NCI-H146 treated with DMSO at 0.1 percent for 48 hours (cell line): ENCODE results near the gene SAA4.
"Not testable (repeated sequence)": the region's sequence is repeated elsewhere in the genome, so short reads cannot be mapped to it uniquely, and the experiment has no call there.

ENCODE experiments used
- DNase-seq: peaks from one replicate; lab custom pipeline; 2025; ENCODE audit not compliant: unreplicated experiment; lab: John Stamatoyannopoulos, UW

SAA4 gene, protein sequence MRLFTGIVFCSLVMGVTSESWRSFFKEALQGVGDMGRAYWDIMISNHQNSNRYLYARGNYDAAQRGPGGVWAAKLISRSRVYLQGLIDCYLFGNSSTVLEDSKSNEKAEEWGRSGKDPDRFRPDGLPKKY

DNA sequence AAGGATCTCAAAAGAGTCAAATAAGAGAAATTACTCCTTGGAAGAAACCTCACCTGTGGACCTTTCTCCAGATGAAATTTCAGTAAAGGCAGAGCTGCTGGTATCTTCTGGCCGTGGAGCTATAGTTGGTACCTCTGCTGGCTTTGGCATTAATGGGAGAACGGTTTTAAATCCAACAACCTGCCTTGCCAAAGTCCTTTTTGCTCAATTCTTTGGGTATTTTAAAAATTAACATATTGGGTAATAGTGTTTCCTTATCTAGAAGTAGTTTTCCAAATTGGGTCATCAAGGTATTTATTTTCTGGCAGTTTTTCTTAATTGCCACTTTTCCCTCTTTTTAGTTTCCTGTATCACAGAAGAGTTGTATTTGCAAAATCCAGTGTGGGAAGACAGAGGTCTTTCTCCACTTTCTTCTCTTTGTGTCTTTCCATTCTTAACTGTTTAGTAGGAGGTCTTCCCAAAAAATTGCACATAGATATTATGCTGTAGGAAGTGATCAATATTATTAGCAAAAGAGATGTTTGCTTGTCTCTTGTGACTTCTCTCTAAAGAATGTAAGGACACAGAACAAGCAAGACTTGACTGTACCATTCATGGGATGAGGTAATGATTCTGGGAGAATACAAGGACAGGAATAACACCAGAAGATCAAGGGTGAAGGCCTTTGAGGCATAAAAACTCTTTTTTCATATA, at the start of gene SAA4:
SAA4 (minus strand) TSS at position 139 of the 693 bp plus-strand sequence. CDS start 876 bp downstream, outside the sequence.
- no peak for DNase-seq

GRCh38 chr11:18285841-18286240, 49.2 kb upstream of the SAA4 start:
- no peak for DNase-seq

DNA sequence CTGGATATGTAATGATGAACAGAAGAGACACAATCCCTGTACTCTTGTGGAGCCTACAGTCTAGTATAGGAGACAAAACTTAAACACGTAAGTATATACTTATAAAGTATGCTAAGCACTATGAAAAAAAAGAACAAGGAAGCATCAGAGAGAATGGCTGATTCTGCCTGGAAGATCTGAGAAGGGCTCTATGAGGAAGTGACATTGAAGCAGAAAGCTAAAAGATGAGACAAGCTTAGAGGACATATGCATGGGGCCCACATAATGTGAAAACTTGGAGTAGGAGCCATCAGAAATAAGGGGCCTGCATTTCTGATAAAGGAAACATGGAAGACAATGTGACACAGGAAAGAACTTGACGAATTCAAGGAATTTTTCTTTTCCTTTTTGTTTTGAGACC, 46.0 kb upstream of the SAA4 start:
- no peak for DNase-seq

- no peak for DNase-seq
Observed at GRCh38 chr11:18280438-18281045, 43.9 kb upstream of the SAA4 start.

DNA sequence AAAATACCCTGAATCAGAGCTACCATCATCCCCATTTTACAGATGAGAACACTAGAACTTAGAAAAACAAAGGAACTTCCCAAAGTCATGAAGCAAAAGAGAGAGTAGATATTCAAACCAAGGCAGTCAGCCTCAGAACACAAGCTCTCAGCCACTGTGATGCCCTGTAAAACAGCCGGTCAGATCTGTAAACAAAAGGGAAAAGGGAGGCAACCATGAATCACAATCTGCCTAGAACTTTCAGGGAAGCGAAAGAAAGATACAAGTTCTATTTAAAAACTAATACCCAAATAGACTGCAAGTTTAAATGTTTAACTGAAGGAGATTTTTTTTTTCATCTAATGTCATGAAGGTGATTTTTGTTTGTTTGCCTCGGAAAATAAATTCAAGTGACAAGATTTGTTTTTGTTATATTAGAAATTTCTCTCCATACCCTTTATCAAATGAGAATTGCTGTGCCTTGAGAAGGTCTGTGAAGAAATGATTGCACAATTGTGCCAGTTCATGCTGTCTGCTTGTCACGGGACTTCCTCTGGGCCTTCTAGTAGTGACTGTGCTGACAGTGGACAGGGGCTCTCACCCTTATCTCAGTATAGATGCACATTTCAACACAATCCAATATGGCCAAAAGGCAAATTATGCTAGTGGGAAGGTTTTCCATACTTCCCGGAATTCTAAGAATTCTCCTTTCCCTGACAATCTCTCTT, 41.1 kb upstream of the SAA4 start:
- no peak for DNase-seq

- DNase-seq = no peak
Observed at GRCh38 chr11:18271206-18271605, 34.6 kb upstream of the SAA4 start.

DNA sequence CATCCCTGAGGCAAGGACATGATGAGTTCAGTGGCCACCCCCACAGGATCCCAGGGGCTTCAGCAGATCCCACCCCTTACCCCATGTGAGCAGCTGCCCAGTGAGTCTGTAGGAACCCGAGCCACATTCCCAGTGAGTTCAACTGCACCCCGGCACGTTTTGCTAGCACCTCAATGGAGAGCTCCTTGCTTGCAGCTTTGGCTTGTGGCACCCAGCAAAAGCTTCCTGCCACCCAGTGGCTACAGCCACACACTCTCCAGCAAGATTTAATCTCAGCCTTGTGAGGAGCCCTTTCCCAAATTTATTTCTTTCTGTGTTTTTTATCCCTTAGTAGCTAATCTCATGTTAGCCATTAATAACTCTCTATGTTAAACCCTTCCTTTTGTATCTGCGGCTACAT, 33.5 kb upstream of the SAA4 start:
- no peak for DNase-seq

DNA sequence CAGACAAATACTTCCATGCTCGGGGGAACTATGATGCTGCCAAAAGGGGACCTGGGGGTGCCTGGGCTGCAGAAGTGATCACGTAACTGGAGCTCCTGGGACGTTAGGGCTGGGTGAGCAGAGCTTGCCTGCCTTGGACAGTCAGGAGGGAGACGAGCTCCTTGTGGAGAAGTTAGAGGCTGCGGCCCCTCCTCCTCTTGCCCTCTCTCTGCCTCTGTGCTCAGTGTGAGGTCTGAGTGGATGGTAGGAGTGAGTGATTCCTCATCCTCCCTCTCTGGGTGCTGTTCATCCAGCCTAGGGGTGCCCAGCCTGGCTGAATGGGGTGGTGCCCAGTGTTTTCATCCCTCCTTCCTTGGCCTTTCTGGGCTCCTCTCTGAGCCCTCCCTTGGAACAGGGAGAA, 32.6 kb upstream of the SAA4 start:
- not testable (repeated sequence) for DNase-seq

DNA sequence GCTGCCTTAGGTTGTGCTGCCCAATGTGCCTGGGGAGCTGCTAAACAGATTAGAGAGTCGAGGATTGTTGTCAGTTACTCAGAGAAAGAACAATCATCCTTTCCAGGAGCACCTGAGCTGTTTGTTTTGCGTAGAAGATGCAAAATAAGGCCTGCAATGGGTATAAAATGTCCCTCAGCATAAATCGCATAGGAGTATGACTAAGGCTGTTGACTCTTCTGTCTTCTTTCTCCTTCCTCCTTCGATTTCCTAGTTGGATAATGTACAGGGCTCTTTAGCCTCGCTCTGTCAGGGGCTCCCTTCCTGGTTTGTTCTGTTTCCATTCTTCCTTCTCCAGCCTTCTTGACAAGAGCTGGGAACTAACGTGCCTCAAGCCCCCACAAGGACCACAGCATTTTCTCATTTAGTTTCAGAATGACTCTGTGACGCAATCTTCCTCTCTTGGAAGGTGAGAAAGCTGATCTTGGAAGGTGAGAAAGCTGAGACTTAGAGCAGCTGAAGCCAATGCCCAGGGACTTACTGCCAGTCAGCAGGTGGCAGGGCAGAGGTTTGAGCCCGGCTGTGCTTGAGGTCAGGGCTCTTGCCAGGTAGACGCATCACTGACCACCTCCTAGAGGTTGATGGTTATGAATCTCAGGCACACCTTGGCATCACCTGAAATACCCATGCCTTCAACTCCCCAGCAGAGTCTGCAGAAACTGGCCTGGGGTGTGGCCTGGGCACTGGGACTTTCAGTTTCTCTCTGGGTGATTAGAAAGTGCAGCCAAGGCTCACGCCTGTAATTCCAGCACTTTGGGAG, 30.9 kb upstream of the SAA4 start:
- DNase-seq = not testable (repeated sequence)

DNA sequence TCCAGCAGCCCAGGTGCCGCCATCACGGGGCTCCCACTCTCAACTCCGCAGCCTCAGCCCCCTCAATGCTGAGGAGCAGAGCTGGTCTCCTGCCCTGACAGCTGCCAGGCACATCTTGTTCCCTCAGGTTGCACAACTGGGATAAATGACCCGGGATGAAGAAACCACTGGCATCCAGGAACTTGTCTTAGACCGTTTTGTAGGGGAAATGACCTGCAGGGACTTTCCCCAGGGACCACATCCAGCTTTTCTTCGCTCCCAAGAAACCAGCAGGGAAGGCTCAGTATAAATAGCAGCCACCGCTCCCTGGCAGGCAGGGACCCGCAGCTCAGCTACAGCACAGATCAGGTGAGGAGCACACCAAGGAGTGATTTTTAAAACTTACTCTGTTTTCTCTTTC, 29.3 kb upstream of the SAA4 start, which contains the start of gene SAA1:
SAA1 (plus strand) TSS at position 316 of the 400 bp plus-strand sequence. CDS start 624 bp downstream, outside the sequence.
- no peak for DNase-seq

- no peak for DNase-seq
Observed at GRCh38 chr11:18264677-18265555, 28.3 kb upstream of the SAA4 start.

DNA sequence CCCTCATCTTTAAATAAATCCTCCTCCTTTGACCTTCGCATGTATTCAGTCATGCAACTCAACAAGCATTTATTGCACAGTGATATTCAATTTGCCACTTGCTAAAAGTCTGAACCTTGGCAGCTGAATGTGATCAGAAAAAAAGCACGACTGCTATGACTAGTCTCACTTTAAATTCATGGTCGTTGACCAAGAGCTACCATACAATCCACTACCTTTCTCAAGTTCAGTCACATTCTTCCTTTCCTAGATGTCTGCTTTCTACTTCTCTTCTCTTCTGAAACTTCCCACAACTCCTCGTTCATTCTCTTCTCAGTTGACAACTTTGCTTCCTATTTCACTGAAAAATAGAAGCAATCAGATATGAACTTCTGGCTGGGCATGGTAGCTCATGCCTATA, 27.4 kb upstream of the SAA4 start:
- no peak for DNase-seq

DNA sequence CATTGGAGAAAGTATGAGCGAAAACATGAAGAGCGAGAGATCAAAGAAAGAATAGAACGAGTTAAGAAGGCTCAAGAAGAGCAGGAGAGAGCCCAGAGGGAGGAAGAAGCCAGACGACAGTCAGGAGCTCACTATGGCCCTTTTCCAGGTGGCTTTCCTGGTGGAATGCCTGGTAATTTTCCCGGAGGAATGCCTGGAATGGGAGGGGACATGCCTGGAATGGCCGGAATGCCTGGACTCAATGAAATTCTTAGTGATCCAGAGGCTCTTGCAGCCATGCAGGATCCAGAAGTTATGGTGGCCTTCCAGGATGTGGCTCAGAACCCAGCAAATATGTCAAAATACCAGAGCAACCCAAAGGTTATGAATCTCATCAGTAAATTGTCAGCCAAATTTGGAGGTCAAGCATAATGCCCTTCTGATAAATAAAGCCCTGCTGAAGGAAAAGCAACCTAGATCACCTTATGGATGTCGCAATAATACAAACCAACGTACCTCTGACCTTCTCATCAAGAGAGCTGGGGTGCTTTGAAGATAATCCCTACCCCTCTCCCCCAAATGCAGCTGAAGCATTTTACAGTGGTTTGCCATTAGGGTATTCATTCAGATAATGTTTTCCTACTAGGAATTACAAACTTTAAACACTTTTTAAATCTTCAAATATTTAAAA, 26.2 kb upstream of the SAA4 start:
- DNase-seq = not testable (repeated sequence)

- no peak for DNase-seq
Observed at GRCh38 chr11:18261721-18262120, 25.1 kb upstream of the SAA4 start.

GRCh38 chr11:18259259-18259658, 22.7 kb upstream of the SAA4 start:
- DNase-seq = no peak

DNA sequence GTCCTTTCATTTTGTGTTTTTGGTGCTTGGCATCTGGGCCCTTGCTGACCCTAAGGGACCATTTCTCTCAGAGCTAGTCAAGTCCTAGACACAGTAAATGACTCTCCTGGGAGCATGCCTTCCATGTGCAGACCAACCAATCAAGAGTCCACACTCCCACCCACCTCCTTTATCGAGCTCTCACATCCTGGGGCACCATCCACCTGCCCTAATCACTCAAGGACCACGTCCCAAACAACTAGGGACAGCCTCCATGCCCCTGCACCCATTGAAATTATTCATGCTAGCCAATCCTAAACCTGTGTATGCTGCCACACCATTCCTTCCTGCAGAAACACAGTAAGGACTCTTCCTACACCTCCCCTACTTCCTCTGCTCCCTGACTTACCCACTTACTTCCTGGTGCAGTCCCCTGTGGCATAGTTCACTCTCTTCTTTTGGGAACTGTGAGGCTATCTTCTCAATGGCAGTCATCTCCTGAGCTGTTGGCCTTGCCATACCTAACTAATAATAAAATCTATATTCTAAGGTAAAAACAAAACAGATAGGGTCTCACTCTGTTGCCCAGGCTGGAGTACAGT, 18.3 kb upstream of the SAA4 start:
- DNase-seq = no peak

- no peak for DNase-seq
Observed at GRCh38 chr11:18253778-18254338, 17.3 kb upstream of the SAA4 start.

- no peak for DNase-seq
Observed at GRCh38 chr11:18253233-18253632, 16.6 kb upstream of the SAA4 start.

DNA sequence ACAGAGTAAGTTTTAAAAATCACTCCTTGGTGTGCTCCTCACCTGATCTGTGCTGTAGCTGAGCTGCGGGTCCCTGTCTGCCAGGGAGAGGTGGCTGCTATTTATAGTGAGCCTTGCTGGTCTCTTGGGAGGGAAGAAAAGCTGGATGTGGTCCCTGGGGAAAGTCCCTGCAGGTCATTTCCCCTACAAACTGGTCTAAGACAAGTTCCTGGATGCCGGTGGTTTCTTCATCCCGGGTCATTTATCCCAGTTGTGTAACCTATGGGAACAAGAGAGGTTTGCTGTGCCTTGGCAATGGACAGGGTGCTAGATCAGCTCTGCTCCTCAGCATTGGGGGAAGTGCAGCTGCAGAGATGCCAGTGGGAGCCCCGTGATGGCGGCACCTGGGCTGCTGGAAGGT, 12.0 kb upstream of the SAA4 start, which contains the start of gene SAA2:
SAA2 (minus strand) TSS at position 108 of the 400 bp plus-strand sequence. CDS start 657 bp downstream, outside the sequence.
- no peak for DNase-seq
